CD14-positive monocyte (primary cell): ENCODE data around the gene LRRIQ1. TPM values are rescaled to one million over a fixed set of nuclear protein-coding genes. Genes with fewer than 3 reads are reported as not detected.
"Not testable (repeated sequence)": the region's sequence is repeated elsewhere in the genome, so short reads cannot be mapped to it uniquely, and the experiment has no call there.

Experiments
- DNase-seq, 3 donors: peaks; one replicate each; pipeline ENCODE4 v3.0.0-alpha.2; 2011 to 2022
- H2AFZ ChIP-seq: 2 replicates; pipeline ENCODE4 v1.6.0; 2012; ENCODE audit warnings: mild to moderate bottlenecking, low read depth, low read length, inconsistent platforms; ENCODE audit not compliant: insufficient read depth, poor library complexity, severe bottlenecking
- H3K27ac ChIP-seq, 2 donors: 1 replicate in 1 of 2; 2 replicates in 1 of 2; pipeline ENCODE4 v1.5.1; 2012 to 2013; ENCODE audit warnings: low read length in 2 of 2, control low read depth in 1 of 2, inconsistent platforms in 1 of 2, low read depth in 1 of 2, mild to moderate bottlenecking in 1 of 2
- H3K27me3 ChIP-seq, 2 donors: one replicate each; pipeline versions ENCODE4 v1.6.0 to v1.6.1; 2011 to 2013; ENCODE audit warnings: low read length in 2 of 2; ENCODE audit not compliant: control insufficient read depth in 2 of 2, insufficient read depth in 2 of 2
- H3K36me3 ChIP-seq, 2 donors: replicated peaks in 1 of 2; 1 replicate in 1 of 2; 2 replicates in 1 of 2; pipeline versions ENCODE4 v1.5.1 to v1.6.1; 2012 to 2013; ENCODE audit warnings: low read length in 2 of 2, control low read depth in 1 of 2, inconsistent platforms in 1 of 2, mild to moderate bottlenecking in 1 of 2; ENCODE audit not compliant: insufficient read depth in 2 of 2, control insufficient read depth in 1 of 2
- H3K4me1 ChIP-seq, 2 donors: 1 replicate in 1 of 2; 2 replicates in 1 of 2; pipeline versions ENCODE4 v1.5.1 to v1.6.1; 2012 to 2013; ENCODE audit warnings: low read length in 2 of 2, control low read depth in 1 of 2, inconsistent platforms in 1 of 2, mild to moderate bottlenecking in 1 of 2, moderate library complexity in 1 of 2; ENCODE audit not compliant: insufficient read depth in 2 of 2, control insufficient read depth in 1 of 2
- H3K4me2 ChIP-seq: replicated peaks from 2 replicates; pipeline ENCODE3; 2012; ENCODE audit warnings: low read length, moderate library complexity, mild to moderate bottlenecking; ENCODE audit not compliant: poor library complexity, severe bottlenecking; ENCODE audit errors: extremely low read depth
- H3K4me3 ChIP-seq, 3 experiments: fragments of 200-600 bp in 1 of 3; sonication (generic) in 1 of 3; replicated peaks in 1 of 3; 1 replicate in 2 of 3; 2 replicates in 1 of 3; pipeline ENCODE4 v1.5.1; 2011 to 2013; ENCODE audit warnings: low read length in 3 of 3, mild to moderate bottlenecking in 3 of 3, control low read depth in 2 of 3, low read depth in 2 of 3, inconsistent platforms in 1 of 3, moderate library complexity in 1 of 3
- H3K79me2 ChIP-seq: 2 replicates; pipeline ENCODE4 v1.6.0; 2012; ENCODE audit warnings: mild to moderate bottlenecking, control low read depth, inconsistent platforms, low read length, moderate library complexity; ENCODE audit not compliant: insufficient read depth
- H3K9ac ChIP-seq: 2 replicates; pipeline ENCODE4 v1.6.0; 2017; ENCODE audit warnings: low read length, mild to moderate bottlenecking; ENCODE audit not compliant: insufficient read depth, poor library complexity, severe bottlenecking
- H3K9me3 ChIP-seq, 2 donors: replicated peaks in 1 of 2; 1 replicate in 1 of 2; 2 replicates in 1 of 2; pipeline versions ENCODE4 v1.5.1 to v1.6.1; 2012 to 2013; ENCODE audit warnings: low read length in 2 of 2, control low read depth in 1 of 2; ENCODE audit not compliant: control insufficient read depth in 1 of 2, insufficient read depth in 1 of 2
- H4K20me1 ChIP-seq: 2 replicates; pipeline ENCODE4 v1.6.0; 2012; ENCODE audit warnings: mild to moderate bottlenecking, low read length, control low read depth, moderate library complexity; ENCODE audit not compliant: insufficient read depth
- H3K27ac Mint-ChIP-seq, 7 donors: one replicate each; pipeline ENCODE4 v1.8.0; 2020; ENCODE audit warnings: mild to moderate bottlenecking in 7 of 7, mixed read lengths in 7 of 7, moderate library complexity in 6 of 7, inconsistent platforms in 2 of 7
- H3K27me3 Mint-ChIP-seq, 3 donors: one replicate each; pipeline ENCODE4 v1.8.0; 2021 to 2022; ENCODE audit warnings: low read depth in 3 of 3, mild to moderate bottlenecking in 3 of 3, mixed read lengths in 3 of 3, moderate library complexity in 3 of 3, inconsistent platforms in 1 of 3
- H3K36me3 Mint-ChIP-seq, 2 donors: one replicate each; pipeline ENCODE4 v1.8.0; 2020; ENCODE audit warnings: mixed read lengths in 2 of 2, inconsistent platforms in 1 of 2, mild to moderate bottlenecking in 1 of 2
- H3K4me1 Mint-ChIP-seq: one replicate; pipeline ENCODE4 v1.8.0; 2020; ENCODE audit warnings: mild to moderate bottlenecking, mixed read lengths
- H3K4me3 Mint-ChIP-seq, 2 donors: one replicate each; pipeline ENCODE4 v1.8.0; 2020; ENCODE audit warnings: mild to moderate bottlenecking in 2 of 2, mixed read lengths in 2 of 2, moderate library complexity in 1 of 2
- H3K9me3 Mint-ChIP-seq, 7 donors: one replicate each; pipeline ENCODE4 v1.8.0; 2020 to 2022; ENCODE audit warnings: mixed read lengths in 7 of 7, mild to moderate bottlenecking in 6 of 7, moderate library complexity in 6 of 7, inconsistent platforms in 2 of 7
- CTCF ChIP-seq: fragments of 200-600 bp; IDR thresholded peaks from one replicate; pipeline ENCODE4 v1.8.0; 2022; ENCODE audit warnings: antibody characterized with exemption, mild to moderate bottlenecking
- WGBS: methylation state at CpG from one replicate; pipeline ENCODE4 v1.1.5; 2013; ENCODE audit warnings: missing lambda C conversion rate; ENCODE audit not compliant: insufficient coverage; 5-methylcytosine and 5-hydroxymethylcytosine counted together
- intact Hi-C, 2 donors: fragments of 100-400 bp; cut with micrococcal nuclease; formaldehyde crosslinking; loops; one replicate each; pipeline versions ENCODE4 v1.15.0 to v1.15.1; 2023
- polyA plus RNA-seq, 3 donors: library from polyadenylated mRNA; depleted of rRNA in 1 of 3; unstranded in 2 of 3; stranded (reverse) in 1 of 3; fragments of 300-500 nt in 2 of 3; fragments of >200 nt in 1 of 3; fragmentation: Illumina TruSeq in 2 of 3; gene quantifications; 1 replicate in 2 of 3; 2 replicates in 1 of 3; pipeline ENCODE4 v1.2.3, GENCODE V29; 2012 to 2021

The LRRIQ1 gene
- polyA plus RNA-seq, 3 donors: not detected

- no peak overlapping the region for H3K27ac Mint-ChIP-seq
- Histone ChIP-seq H4K20me1 (no peaks in the 10 kb centered on the region), H3K9me3 (no peaks in the 10 kb centered on the region), H3K27ac (no peak overlapping the region), H3K4me2 (no peak overlapping the region), H3K27me3 (no peaks in the 10 kb centered on the region), H3K36me3 (no peaks in the 10 kb centered on the region), H3K79me2 (no peaks in the 10 kb centered on the region), H3K9ac (no peak overlapping the region), H3K4me1 (no peaks in the 10 kb centered on the region), H3K4me3 (no peak overlapping the region), H2AFZ (no peak overlapping the region)
- intact Hi-C loops: no loop called here
- H3K36me3 Mint-ChIP-seq: no peaks in the 10 kb centered on the region
- no peak for DNase-seq
- H3K27me3 Mint-ChIP-seq: peaks cover 0 to 2% (median 2%) of the 10 kb centered on the region in 3 donors
- TF ChIP-seq CTCF: no peak
- no peak overlapping the region for H3K4me3 Mint-ChIP-seq
- H3K4me1 Mint-ChIP-seq: no peaks in the 10 kb centered on the region
- H3K9me3 Mint-ChIP-seq: peaks cover 0 to 4% (median 2%) of the 10 kb centered on the region in 7 donors
Observed at GRCh38 chr12:85004204-85004603, 31.9 kb upstream of the LRRIQ1 start.

DNA sequence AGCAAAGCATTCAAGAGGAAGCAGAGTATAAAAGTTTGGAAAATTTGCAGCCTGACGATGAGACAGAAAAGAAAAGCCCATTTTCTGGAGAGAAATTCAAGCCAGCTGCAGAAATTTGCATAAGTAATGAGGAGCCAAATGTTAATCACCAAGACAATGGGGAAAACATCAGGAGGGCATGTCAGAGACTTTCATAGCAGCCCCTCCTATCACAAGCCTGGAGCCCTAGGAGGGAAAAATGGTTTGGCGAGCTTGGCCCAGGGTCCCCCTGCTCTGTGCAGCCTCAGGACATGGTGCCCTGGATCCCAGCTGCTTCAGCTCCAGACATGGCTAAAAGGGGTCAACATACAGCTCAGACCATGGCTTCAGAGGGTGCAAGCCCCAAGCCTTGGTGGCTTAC, 31.1 kb upstream of the LRRIQ1 start:
- H3K27me3 ChIP-seq, H3K27ac ChIP-seq, H3K9me3 Mint-ChIP-seq, H3K4me1 ChIP-seq, H4K20me1 ChIP-seq, H3K9me3 ChIP-seq, H3K27ac Mint-ChIP-seq, H3K4me1 Mint-ChIP-seq, H3K4me3 ChIP-seq, DNase-seq, H3K27me3 Mint-ChIP-seq, H3K79me2 ChIP-seq, intact Hi-C loops, H3K4me3 Mint-ChIP-seq, H3K36me3 ChIP-seq, H3K9ac ChIP-seq, H2AFZ ChIP-seq, H3K4me2 ChIP-seq, H3K36me3 Mint-ChIP-seq: not testable (repeated sequence)
- 83% methylated on average over 1 of the region's 2 CpGs for WGBS
